HG03280 (cell line): ENCODE measurements around the gene OR6B1.
"Not testable (repeated sequence)": the region's sequence is repeated elsewhere in the genome, so short reads cannot be mapped to it uniquely, and the experiment has no call there.

Experiments used
- ATAC-seq: cut with Tn5 transposase; IDR thresholded peaks from one replicate; pipeline ENCODE4 v1.9.1; 2021; ENCODE audit warnings: mild to moderate bottlenecking, moderate library complexity; ENCODE audit not compliant: unreplicated experiment

Gene OR6B1

DNA sequence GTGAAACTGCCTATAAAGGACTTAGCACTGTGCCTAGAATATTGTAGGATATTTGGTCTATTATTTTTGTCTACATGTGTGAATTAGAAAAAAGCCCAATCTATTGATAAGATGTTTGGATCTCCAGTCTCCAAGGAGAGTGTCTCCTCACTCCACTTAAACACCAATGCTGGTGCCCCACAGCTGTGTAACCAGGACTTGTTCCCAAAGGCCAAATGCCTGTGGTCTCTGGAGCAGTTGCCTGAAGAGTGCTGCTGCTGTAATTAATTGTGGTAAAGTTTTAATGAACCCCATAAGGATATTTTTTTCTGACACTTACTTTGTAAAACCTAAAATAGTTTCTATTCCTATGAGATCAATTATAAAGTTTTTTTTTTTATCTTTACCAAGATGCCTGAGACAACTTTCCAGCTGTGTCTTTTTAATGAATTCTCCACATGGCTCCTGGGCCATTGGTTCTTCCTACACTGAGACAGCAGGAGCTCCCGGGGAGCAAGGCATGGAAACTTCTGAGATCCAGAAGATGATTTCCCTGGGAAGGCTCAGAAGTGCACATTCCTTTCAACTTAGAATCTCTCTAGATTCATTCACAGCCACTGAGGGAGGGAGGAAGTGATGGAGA is 37.4 kb downstream of the OR6B1 start:
- ATAC-seq: no peak

GRCh38 chr7:144038887-144039286 is 38.8 kb downstream of the OR6B1 start:
- ATAC-seq: no peak

DNA sequence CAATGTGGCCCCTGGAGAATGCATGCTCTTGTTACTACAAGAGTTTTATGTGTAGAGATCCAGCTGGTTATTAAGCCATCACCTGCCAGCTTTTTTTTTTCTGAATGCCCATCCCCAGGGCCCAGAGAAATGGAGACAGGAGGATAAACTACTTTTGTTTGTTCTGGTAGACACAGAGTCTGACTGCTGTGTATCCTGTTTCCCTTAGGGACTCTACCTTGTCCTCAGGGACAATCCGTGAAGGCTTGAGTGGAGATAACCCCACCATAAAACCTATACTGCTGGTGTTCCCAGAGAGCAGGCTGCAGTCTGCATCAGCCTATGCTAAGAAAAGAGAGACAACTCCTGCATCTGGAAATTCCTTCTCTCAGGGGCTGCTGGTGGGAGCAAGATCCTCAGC is 48.5 kb downstream of the OR6B1 start, which contains the start of gene OR2A5:
Gene OR2A5 (plus strand): TSS at position 301 of the 400 bp plus-strand sequence. CDS start 1,454 bp downstream, outside the sequence.
- no peak for ATAC-seq

DNA sequence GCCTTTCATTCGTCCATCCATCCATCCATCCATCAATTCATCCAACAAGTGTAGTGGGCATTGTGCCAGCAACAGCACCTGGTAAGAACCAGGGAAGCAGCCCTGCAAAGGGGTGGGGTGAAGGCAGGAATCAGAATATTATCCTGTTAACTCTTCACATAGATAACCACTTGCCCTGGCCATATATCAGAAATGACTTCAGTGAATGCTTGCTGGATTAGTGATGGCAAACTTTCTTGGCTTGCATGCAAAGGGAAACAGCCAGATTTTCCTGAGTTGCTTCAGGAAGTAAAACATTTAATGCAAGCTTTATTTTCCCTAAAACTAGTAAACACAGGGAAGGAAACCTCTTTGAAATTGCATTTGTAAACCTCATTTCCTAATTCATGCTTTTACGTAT is 49.4 kb downstream of the OR6B1 start:
- ATAC-seq: no peak

- no peak for ATAC-seq
Measured at GRCh38 chr7:144050093-144050492, 50.0 kb downstream of the OR6B1 start.

GRCh38 chr7:144050884-144051283 is 50.8 kb downstream of the OR6B1 start:
- ATAC-seq: not testable (repeated sequence)

- no peak for ATAC-seq
Measured at GRCh38 chr7:144057954-144058353, 57.8 kb downstream of the OR6B1 start.
